Activated CD4-positive, alpha-beta T cell treated with anti-CD3 and anti-CD28 coated beads, Interleukin-2, amount 50 U/mL, for 4 hours (primary cell): ENCODE measurements around the gene PSENEN.
A peak's percentile ranks its signal among the peaks of the same experiment; 100 is the strongest.
"Not testable (repeated sequence)": the region's sequence is repeated elsewhere in the genome, so short reads cannot be mapped to it uniquely, and the experiment has no call there.

Experiments
- DNase-seq, 2 experiments: peaks; one replicate each; pipeline ENCODE4 v3.0.0-alpha.2; 2020

PSENEN gene

GRCh38 chr19:35718345-35719041 lies 27.0 kb upstream of the PSENEN start:
- peak in 1 of 2 experiments; percentile 62 for DNase-seq

DNA sequence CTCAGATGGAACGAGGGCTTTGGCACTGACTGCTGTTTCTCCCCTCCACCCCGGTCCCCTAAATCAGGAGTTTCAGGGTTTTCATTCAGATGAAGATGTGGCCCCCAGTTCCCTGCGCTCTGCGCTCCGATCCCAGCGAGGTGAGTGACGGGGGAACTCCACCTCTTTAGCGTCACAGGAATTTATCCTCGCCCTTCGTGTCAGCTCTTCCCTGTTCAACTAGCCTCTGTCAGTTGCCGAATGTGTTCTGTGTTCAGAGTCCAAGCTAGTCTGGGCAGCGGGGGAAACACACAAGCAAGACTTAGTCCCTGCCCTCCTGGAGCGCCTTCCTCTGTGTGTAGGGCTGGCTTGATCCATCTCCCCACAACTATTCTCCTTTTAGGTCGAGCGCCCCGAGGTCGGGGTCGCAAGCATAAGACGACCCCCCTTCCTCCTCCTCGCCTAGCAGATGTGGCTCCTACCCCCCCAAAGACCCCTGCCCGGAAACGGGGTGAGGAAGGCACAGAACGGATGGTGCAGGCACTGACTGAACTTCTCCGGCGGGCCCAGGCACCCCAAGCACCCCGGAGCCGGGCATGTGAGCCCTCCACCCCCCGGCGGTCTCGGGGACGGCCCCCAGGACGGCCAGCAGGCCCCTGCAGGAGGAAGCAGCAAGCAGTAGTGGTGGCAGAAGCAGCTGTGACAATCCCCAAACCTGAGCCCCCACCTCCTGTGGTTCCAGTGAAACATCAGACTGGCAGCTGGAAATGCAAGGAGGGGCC lies 25.9 kb upstream of the PSENEN start:
- no peak for DNase-seq

- no peak for DNase-seq
These were observed 25.3 kb upstream of the PSENEN start for GRCh38 chr19:35720163-35720524.

DNA sequence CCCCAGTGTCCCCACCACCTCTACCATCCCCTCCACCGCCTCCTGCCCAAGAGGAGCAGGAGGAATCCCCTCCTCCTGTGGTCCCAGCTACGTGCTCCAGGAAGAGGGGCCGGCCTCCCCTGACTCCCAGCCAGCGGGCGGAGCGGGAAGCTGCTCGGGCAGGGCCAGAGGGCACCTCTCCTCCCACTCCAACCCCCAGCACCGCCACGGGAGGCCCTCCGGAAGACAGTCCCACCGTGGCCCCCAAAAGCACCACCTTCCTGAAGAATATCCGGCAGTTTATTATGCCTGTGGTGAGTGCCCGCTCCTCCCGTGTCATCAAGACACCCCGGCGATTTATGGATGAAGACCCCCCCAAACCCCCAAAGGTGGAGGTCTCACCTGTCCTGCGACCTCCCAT lies 24.8 kb upstream of the PSENEN start:
- DNase-seq = no peak

GRCh38 chr19:35721374-35721773 lies 24.1 kb upstream of the PSENEN start:
- no peak for DNase-seq

GRCh38 chr19:35722461-35722860 lies 23.0 kb upstream of the PSENEN start:
- no peak for DNase-seq

DNA sequence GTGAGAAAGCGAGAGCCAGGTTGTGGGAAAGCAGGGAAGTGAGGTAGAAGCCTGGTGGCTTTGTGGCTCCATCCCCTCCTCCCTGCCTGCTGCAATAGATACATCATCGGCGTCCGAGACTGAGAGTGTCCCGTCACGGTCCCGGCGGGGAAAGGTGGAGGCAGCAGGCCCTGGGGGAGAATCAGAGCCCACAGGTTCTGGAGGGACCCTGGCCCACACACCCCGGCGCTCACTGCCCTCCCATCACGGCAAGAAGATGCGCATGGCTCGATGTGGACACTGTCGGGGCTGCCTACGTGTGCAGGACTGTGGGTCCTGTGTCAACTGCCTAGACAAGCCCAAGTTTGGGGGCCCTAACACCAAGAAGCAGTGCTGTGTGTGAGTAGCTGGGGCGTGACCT lies 22.6 kb upstream of the PSENEN start:
- no peak for DNase-seq

DNA sequence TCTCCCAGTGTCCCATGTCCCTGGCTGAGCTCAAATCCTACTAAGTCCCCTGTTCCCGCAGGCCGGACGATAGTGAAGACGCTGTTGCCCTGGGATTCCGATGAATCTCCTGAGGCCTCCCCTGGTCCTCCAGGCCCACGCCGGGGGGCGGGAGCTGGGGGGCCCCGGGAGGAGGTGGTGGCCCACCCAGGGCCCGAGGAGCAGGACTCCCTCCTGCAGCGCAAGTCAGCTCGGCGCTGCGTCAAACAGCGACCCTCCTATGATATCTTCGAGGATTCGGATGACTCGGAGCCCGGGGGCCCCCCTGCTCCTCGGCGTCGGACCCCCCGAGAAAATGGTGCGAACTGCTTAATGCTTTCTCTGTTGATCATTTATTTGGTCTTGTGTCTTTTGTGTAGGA lies 21.8 kb upstream of the PSENEN start:
- DNase-seq = no peak

DNA sequence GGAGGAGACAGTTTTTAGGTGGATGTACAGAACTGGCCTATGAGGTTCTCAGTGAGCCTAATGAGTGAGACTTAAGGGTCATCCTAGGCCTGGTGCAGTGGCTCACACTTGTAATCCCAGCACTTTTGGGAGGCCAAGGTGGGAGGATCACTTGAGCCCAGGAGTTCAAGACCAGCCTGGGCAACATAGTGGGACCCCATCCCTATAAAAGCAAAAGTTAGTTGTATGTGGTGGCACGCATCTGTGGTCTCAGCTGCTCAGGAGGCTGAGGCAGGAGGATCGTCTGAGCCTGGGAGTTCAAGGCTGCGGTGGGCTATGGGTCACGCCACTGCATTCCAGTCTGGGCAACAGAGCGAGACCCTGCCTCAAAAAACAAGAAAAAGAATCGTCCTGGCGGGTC lies 21.3 kb upstream of the PSENEN start:
- not testable (repeated sequence) for DNase-seq

DNA sequence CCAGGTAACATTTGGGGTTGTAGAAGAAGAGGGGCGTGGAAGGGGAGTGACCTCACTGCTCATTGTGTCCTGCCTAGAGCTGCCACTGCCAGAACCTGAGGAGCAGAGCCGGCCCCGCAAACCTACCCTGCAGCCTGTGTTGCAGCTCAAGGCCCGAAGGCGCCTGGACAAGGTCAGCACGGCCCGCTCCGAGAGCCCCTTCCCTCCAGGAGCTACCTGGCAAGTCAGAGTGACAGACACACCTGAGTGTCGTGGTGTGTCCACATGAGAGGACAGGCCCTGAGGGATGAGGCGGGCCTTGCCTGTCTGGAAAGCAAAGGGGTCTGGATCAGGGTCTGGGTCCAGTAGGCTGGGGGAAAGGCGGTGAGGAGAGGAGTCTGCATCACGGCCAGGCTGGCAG lies 20.9 kb upstream of the PSENEN start:
- no peak for DNase-seq

DNA sequence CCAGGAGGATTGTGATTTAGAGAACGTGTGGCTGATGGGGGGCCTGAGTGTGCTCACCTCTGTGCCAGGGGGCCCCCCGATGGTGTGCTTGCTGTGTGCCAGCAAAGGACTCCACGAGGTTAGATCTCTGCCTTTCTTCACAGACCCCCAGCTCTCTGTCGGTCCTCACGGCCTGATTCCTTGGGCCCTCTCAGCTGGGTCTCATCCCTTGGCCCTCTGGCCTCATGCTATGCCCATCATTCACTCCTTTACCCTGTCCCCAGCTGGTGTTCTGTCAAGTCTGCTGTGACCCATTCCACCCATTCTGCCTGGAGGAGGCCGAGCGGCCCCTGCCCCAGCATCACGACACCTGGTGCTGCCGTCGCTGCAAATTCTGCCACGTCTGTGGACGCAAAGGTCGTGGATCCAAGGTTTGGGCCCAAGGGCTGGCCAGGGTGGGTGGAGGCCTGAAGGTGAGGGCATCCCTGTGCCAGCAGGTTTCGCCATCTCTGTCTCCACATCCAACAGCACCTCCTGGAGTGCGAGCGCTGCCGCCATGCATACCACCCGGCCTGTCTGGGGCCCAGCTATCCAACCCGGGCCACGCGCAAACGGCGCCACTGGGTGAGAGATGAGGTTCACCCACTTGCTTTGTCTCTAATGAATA lies 20.1 kb upstream of the PSENEN start:
- no peak for DNase-seq

DNA sequence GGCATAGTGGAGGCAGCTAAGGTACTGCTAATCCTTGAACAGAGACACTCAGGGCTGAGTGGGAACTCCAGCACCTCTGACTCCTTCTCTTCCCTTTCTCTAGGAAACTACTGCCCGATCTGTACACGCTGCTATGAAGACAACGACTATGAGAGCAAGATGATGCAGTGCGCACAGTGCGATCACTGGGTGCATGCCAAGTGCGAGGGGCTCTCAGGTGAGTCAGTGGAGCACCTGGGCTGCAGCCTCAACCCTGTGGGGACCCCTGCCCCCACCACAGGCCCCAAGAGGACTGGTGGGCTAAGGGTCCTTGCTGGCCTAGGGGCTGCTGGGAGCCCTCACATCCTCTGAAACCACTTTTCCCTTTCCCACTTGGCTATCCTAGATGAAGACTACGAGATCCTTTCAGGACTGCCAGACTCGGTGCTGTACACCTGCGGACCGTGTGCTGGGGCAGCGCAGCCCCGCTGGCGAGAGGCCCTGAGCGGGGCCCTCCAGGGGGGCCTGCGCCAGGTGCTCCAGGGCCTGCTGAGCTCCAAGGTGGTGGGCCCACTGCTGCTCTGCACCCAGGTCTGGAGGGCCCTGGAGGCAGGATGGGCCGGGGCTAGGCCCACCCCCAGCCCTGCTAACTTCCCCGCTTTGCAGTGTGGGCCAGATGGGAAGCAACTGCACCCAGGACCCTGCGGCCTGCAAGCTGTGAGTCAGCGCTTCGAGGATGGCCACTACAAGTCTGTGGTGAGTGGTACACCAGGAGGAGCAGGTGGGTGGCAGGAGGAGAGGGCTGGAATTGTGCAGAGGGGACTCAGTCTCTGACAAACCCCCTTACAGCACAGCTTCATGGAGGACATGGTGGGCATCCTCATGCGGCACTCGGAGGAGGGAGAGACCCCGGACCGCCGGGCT lies 18.1 kb upstream of the PSENEN start:
- DNase-seq = no peak

DNA sequence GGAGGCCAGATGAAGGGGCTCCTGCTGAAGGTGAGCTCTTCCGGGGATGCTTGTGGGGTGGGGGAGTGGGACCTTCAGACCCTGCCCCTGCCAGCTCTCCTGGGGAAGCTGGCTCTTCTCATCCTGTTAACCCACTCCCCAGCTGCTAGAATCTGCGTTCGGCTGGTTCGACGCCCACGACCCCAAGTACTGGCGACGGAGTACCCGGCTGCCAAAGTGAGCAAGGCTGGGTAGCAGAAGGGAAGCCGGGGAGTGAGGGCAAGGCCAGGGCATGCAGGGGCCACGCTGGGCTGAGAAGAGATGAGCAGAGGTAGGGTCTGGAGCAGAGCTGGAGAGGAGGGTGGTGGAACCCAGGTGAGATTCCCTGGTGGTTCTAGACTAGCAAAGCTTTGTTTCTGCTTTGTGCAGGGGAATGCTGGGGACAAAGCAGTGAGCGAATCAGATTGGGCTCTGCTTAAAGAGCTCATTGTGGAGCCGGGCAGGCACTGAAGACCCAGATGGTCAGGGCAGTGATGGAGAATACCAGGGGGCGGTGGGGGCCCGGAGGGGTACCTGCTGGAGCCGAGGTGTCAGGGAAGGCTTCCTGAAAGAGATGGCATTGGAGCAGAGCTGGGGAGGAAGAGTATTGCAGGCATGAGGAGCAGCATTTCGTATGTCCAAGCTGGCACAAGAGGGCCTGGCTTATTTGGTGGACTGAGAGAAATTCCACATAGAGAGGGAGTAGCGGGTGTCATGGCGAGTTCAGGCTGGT lies 17.3 kb upstream of the PSENEN start:
- no peak for DNase-seq

- DNase-seq = no peak
These were observed 16.4 kb upstream of the PSENEN start for GRCh38 chr19:35729021-35729420.

DNA sequence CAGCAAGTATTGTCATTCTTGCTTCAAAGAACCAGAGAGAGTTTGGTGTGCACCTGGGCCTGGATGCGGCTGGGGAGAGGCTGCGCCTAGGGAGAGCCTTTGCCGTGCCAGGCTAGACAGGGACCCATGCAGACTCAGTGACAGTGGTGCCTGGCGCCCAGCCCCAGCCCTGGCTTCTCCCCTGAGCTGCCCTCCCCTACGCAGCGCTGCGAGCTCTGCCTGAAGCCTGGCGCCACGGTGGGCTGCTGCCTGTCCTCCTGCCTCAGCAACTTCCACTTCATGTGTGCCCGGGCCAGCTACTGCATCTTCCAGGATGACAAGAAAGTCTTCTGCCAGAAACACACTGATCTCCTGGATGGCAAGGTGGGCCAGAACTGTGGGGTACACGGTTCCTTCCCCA lies 15.7 kb upstream of the PSENEN start:
- no peak for DNase-seq

GRCh38 chr19:35730326-35730725 lies 15.1 kb upstream of the PSENEN start:
- no peak for DNase-seq

- no peak for DNase-seq
These were observed 14.1 kb upstream of the PSENEN start for GRCh38 chr19:35731353-35731752.

GRCh38 chr19:35731779-35732405 lies 13.6 kb upstream of the PSENEN start:
- no peak for DNase-seq

GRCh38 chr19:35732540-35733179 lies 12.8 kb upstream of the PSENEN start:
- no peak for DNase-seq

GRCh38 chr19:35733180-35734125 lies 12.0 kb upstream of the PSENEN start:
- no peak for DNase-seq
